Measurements from ENCODE around the gene CERS3. TPM values are rescaled to one million over a fixed set of nuclear protein-coding genes. Genes with fewer than 3 reads are reported as not detected.

Gene CERS3
- total RNA-seq, 2 experiments from 2014 or later = not detected

- ATAC-seq = no peak
- intact Hi-C loops (cut with micrococcal nuclease) = no loop called here
- no peak for DNase-seq
- CTCF ChIA-PET = no interaction called here
- peaks cover 12% of the 10 kb centered on the region for H3K4me1 Mint-ChIP-seq (ENCODE audit: low read depth)
- POLR2A ChIA-PET = no interaction called here
- H3K27ac Mint-ChIP-seq = no peak overlapping the region
- no peaks in the 10 kb centered on the region for H3K9me3 Mint-ChIP-seq
- TF ChIP-seq CTCF (IDR thresholded peaks at IDR 0.05) = no peak
- H3K4me3 Mint-ChIP-seq = no peak overlapping the region
- H3K36me3 Mint-ChIP-seq (ENCODE audit: low read depth) = no peaks in the 10 kb centered on the region
- no peaks in the 10 kb centered on the region for H3K27me3 Mint-ChIP-seq
Measured at GRCh38 chr15:100466073-100466472, 62.7 kb downstream of the CERS3 start.

- TF ChIP-seq CTCF (IDR thresholded peaks at IDR 0.05) = no peak
- ChIA-PET CTCF (no interaction called here), POLR2A (interaction anchor here (1.0 kb wide), 1 partner anchor 360 kb away, joined by 3 read pairs; no protein-coding TSS in a partner anchor)
- intact Hi-C loops (cut with micrococcal nuclease) = no loop called here
- Mint-ChIP-seq H3K36me3 (ENCODE audit: low read depth) (no peaks in the 10 kb centered on the region), H3K9me3 (no peaks in the 10 kb centered on the region), H3K4me3 (no peak overlapping the region), H3K27ac (no peak overlapping the region), H3K4me1 (ENCODE audit: low read depth) (peaks cover 12% of the 10 kb centered on the region), H3K27me3 (no peaks in the 10 kb centered on the region)
- DNase-seq (peak; percentile 4), ATAC-seq (no peak)
Measured at GRCh38 chr15:100464888-100465287, 63.9 kb downstream of the CERS3 start.

GRCh38 chr15:100464256-100464655 lies 64.5 kb downstream of the CERS3 start:
- no peak overlapping the region for H3K4me3 Mint-ChIP-seq
- no peak for TF ChIP-seq CTCF (IDR thresholded peaks at IDR 0.05)
- CTCF ChIA-PET = no interaction called here
- POLR2A ChIA-PET = interaction anchor here (1.0 kb wide), 1 partner anchor 361 kb away, joined by 3 read pairs; no protein-coding TSS in a partner anchor
- H3K4me1 Mint-ChIP-seq (ENCODE audit: low read depth) = peaks cover 12% of the 10 kb centered on the region
- no peak overlapping the region for H3K27ac Mint-ChIP-seq
- ATAC-seq = no peak
- intact Hi-C loops (cut with micrococcal nuclease) = no loop called here
- DNase-seq = no peak
- no peaks in the 10 kb centered on the region for H3K9me3 Mint-ChIP-seq
- no peaks in the 10 kb centered on the region for H3K36me3 Mint-ChIP-seq (ENCODE audit: low read depth)
- H3K27me3 Mint-ChIP-seq = no peaks in the 10 kb centered on the region

GRCh38 chr15:100463515-100463914 lies 65.2 kb downstream of the CERS3 start:
- Mint-ChIP-seq H3K9me3 (peaks cover 2% of the 10 kb centered on the region), H3K36me3 (ENCODE audit: low read depth) (no peaks in the 10 kb centered on the region), H3K27me3 (no peaks in the 10 kb centered on the region), H3K4me1 (ENCODE audit: low read depth) (peaks cover 12% of the 10 kb centered on the region), H3K27ac (no peak overlapping the region), H3K4me3 (no peak overlapping the region)
- ChIA-PET POLR2A (no interaction called here), CTCF (interaction anchor here (1.3 kb wide), 1 partner anchor 113 kb away, joined by 3 read pairs; no protein-coding TSS in a partner anchor)
- no peak for DNase-seq
- no peak for TF ChIP-seq CTCF (IDR thresholded peaks at IDR 0.05)
- no peak for ATAC-seq
- intact Hi-C loops (cut with micrococcal nuclease) = no loop called here

GRCh38 chr15:100461049-100461448 lies 67.7 kb downstream of the CERS3 start:
- CTCF ChIA-PET = no interaction called here
- no peak for DNase-seq
- peaks cover 3% of the 10 kb centered on the region for H3K9me3 Mint-ChIP-seq
- H3K27me3 Mint-ChIP-seq = no peaks in the 10 kb centered on the region
- H3K36me3 Mint-ChIP-seq (ENCODE audit: low read depth) = peaks cover 4% of the 10 kb centered on the region
- no peak for TF ChIP-seq CTCF (IDR thresholded peaks at IDR 0.05)
- no peak for ATAC-seq
- intact Hi-C loops (cut with micrococcal nuclease) = no loop called here
- no peak overlapping the region for H3K27ac Mint-ChIP-seq
- POLR2A ChIA-PET = no interaction called here
- H3K4me1 Mint-ChIP-seq (ENCODE audit: low read depth) = peaks cover 12% of the 10 kb centered on the region
- H3K4me3 Mint-ChIP-seq = no peak overlapping the region

Data from activated CD8-positive, alpha-beta T cell treated with anti-CD3 and anti-CD28 coated beads for 36 hours (primary cell).